ENCODE data around the gene MS4A10.
"Not testable (repeated sequence)": the region's sequence is repeated elsewhere in the genome, so short reads cannot be mapped to it uniquely, and the experiment has no call there.

Gene MS4A10

DNA sequence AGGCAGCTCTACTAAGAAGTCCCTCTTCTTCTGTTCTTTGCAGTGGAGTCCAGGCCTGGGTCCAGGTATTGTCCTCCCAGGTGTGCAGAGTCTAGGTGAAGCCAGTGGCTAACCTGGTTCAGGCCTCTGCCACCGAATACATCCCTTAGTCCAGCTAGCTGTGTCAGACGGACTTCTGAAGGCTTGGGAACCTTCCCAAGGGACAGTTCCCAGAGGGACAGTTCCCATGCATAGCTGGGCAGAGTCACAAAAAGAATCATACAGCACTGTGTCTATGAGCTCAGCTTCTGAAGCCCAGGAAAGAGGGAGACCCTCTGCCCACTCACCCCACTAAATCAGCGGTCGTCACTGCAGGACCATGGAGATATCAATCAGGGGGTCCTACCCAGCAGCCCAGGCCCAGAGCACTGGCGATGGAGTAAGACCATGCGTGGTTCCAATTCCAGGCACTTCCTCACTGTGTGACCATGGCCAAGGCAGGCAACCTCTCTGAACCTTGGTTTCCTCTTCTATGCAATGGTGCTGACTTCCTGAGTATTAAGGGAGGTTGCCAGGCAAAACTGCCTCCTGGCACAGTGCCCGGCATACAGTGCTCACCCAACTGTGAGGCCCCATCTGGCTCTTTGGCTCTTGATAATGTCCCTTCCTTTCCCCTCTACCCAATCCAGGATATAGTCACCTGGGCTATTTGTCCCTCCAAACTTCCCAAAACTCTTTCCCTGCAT lies 3.4 kb downstream of the MS4A10 start:
- no peak for DNase-seq (ENCODE audit: low spot score)

DNA sequence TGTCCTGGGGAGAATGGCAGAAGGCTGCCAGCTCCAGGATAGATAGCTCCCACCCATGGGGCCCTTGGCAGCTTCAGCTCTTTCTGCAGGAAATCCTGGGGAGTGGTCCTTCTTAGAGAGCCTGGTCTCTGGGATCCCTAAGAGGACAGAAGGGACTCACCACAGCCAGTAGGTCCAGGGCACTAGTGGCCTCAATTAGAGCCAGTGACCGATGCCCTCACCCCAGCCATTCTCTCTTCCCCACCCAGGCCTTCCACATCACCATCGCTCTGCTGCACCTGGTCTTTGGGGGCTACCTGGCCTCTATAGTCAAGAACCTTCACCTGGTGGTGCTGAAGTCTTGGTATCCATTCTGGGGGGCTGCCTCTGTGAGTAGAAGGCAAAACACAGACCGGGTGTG lies 5.6 kb downstream of the MS4A10 start:
- no peak for DNase-seq (ENCODE audit: low spot score)

DNA sequence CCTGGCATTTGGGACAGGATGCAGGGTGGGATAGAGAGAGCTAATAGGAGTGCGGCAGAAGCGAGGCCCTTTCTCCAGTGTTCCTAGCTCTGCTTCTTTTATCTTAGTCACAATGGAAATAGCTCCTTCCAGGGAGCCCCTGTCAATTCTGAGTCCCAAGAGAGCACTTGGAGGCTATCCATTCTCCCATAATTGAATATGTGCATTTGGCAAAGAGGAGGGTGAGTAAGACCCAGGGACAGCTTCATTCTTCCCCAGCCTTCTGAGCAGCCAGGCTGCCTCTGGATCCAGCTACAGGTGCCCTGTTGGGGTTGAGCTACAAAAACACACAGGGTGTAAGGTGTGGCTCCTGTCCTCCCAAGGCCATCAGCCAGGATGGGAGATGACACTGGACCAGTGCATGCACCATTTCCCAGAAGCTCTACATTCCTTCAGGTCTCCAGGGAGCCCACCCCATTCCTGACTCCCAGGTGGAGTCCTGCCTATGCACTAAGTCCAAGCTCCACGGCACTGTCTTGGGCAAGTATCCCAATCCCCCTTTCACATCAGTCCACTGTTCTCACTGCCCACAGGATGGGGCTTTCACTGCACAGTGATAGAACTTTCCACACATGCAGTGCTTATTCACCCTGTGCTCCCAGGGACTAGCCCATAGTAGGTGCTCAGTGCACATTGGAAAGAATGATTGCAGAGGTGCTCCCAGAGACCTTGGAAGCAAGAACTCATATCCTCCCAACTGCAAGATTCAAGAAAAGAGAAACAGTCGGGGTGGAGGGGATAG lies 6.2 kb downstream of the MS4A10 start:
- no peak for DNase-seq (ENCODE audit: low spot score)

DNA sequence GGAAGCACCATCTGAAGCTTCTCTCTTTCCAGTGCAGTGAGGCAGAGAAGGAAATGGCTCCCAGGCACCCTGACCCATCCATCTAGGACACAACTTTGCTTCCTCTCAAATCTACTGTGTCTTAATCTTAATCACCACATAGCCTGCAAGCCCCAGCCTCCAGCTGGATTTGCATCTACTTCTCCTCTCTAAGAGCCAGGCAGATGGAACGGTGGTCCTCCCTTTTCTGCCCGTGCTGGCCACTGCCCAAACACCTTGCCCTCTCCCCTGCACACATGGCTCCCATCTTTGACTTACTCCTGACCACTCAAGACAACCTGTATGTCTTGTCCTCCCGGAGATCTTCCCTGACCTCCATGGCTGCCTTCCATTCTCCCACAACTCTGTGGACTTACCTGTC lies 7.4 kb downstream of the MS4A10 start:
- DNase-seq (ENCODE audit: low spot score), result no peak

DNA sequence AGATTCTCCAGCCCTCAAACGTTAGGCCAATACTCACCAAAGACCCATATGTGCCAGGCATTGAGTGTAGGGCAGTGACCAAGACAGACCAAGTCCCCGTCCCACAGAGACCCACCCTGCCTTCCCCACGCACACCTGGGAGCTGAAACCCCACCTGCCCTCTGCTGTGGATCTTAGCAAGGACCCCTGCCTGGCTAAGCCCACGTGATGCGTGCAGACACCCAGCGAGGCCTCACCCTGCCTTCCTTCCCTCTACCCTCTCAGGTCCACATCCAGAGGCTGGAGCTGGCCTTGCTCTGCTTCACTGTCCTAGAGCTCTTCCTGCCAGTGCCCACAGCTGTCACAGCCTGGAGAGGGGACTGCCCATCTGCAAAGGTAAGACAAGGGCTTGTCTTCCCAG lies 10.2 kb downstream of the MS4A10 start:
- no peak for DNase-seq (ENCODE audit: low spot score)

DNA sequence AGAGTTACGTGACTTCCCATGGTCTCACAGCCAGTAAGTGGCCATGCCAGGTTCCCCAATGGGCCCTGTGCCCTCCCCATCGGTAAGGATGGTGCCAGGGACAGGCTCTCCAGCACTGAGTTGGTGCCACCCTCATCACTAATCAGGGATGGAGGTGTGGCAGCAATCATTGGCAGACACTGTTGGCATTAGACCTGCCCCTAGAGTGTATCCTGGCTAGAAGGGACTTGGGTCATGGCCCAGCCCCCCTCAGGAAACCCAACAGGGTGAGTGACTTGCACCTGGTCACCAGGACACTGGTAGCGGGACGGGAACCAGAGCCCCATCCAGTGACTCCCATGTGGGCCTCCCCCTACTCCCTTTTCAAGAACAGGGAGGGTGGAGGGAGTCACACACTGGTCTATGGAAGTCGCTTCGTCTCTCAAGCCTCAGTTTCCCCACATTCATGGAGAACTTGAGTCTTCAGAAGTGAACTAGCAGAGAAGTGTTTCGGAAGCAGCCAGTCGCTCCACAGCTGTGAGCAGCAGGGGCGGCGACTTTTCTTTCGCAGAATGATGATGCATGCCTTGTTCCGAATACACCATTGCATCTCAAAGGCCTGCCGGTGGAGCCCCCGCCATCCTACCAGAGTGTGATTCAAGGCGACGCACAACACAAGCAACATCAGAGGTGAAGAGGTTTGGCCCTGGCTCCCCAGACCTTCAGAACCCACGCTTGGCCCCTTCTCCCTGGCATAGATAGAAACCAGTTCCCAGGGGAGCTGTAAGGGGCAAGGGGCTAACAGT lies 12.9 kb downstream of the MS4A10 start:
- DNase-seq (ENCODE audit: low spot score), result no peak

DNA sequence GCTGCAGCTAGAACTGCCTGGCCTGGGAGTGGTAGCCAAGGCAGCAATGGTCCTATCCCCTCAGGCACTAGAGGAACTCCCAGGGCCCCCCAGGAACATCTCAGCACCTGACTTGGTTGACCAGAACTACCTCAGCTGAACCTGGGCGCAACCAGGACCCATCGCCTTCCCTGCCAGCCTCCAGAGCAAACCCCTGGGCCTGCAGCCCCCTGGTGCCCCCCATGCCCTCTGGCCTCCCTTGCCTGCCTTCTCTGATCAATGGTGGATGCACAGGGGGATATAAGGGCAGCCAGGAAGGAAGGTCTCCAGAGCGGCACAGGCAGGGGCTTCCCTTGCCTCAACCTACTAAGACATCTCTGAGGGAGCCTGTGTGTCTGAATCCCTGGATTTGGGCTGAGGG lies 13.5 kb downstream of the MS4A10 start:
- DNase-seq (ENCODE audit: low spot score), result no peak

DNA sequence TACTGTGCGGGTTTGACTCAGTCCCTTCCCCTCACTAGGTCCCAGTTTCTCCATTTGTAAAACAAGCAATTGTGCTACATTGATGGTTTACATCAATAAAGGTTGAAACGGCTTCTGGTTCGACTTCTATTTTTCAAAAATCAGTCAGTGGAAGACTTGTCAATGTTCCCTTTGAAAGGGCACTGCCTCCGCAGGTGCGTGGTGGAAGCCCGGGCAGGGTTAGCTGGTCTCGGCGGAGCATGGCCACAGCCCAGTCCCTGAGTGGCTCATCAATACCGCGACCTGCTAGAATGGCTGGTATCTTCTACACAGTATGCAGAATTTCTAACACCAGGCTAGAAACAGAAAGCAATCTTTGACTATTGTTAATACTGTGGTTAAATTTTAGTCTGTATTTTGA lies 16.1 kb downstream of the MS4A10 start:
- no peak for DNase-seq (ENCODE audit: low spot score)

DNA sequence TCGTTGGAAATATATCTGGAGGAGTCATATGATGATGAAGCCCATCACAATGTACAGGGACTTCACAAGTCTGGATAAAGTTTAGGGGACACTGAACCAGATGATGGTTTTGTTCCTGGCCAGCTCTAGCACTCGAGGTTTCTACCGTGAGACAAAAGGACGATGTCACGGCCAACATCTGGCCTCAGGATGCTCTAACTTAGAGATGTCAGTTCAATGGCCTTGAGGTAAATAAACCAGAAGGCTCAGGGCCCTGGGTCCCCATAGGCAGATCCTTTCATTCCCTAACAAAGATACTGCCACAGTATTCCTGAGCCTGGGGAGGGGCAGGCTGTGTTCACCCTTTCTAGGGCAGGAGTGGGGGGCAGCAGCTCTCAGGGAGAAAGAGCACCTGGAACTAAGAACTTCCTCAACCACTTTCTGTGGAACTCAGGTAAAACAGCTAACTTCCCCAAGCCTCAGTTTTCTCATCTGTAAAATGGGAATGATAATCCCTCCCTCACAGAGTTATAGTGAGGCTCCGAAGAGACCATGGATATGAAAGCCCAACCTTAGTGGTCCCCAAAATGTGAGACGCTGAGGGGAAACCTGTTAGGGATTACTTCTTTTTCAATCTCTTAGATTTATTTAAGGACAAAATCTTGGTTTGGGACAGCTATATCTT lies 18.3 kb downstream of the MS4A10 start:
- no peak for DNase-seq (ENCODE audit: low spot score)

DNA sequence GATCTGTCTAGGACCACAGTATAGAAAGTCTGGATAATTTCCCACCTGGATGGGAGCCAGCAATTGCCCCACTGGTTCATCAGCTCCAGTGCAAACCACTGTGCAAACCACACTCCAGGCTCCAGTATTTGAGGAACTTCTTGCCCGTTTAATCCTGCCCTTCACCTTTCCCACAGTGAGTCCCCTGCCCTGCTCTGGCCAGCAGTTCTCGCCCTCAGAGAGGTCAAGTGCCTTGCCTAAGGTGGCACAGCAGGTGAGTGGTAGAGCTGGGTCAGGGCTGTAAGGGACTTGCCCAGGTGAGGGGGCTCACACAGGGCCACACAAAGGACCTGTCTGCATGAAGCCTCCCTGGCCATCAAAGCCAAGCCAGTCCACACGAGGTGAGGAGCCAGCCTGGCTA lies 24.1 kb downstream of the MS4A10 start:
- DNase-seq (ENCODE audit: low spot score), result no peak

DNA sequence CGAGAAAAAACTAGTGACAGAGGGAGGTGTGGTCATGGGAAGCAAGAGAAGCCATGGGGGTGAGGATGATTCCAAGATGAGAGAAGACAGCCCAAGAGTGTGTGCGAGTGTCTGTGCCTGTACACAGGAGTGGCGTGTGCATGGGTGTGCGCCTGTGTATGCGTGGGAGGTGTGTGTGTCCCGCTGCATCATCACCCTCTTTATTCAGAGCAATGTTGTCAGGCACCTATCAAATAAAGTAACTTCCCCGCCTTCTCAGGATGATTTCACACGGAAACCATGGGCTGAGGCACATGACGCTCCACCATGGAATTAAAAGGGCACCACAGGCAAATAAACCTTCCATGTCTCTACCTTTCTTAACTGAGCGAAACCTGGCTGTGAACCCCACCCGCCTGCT lies 24.6 kb downstream of the MS4A10 start:
- DNase-seq (ENCODE audit: low spot score), result no peak

DNA sequence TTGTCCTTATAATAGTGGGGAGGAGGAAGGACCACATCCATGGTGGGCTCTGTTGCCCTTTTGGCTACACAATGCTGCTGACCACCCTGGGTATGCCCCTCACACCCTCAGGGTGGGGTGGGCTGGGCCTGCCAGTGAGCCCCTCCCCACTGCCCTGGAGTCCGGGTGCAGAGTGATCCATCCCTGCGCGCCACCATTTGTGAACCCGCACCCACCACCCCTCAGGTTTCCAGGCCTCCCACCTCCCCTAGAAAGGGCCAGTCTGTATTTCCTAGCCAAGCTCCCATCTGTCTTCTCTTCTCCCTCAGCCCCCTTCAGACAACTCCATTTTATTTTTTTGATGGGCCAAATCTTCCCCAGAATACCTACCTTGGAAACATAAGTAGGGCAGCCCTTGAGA lies 25.0 kb downstream of the MS4A10 start:
- no peak for DNase-seq (ENCODE audit: low spot score)

DNA sequence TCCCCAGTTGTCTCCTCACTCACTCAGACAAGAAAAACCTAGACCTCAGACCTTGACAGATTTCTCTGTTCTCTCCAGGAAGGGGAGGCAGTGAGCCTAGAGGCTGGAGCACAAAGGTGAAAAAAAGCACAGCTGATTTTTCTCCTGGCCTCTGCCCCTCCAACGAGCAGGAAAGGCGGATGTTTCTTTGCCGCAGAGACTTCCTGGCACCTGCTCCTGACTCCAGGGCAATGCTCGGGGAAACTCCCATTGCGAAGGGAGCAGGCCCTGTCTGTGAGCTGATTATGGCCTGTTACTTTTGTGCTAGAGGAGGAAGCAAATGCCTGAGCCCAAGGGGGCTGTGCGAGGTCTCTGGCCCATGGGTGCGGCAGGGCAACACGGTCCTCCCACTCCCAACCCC lies 25.4 kb downstream of the MS4A10 start:
- no peak for DNase-seq (ENCODE audit: low spot score)

DNA sequence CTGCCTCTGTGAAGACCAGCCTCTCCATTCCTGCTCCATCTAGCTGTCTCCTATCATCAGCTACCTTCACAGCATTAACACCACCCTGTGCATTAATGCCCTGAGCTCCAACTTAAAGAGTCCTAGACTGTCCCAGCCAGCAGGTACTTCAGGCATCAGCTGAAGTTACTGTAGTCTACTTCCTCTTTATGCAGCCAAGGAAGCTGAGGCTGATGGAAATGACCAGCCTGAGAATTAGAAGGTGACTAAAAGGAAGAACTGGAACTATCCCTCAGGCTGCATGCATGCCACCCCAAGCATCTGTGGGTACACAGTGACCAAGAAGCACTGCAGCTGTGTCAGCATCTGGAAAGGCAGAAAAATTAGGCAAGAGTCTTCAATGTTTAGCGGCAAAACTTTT lies 28.2 kb downstream of the MS4A10 start:
- DNase-seq (ENCODE audit: low spot score), result no peak

DNA sequence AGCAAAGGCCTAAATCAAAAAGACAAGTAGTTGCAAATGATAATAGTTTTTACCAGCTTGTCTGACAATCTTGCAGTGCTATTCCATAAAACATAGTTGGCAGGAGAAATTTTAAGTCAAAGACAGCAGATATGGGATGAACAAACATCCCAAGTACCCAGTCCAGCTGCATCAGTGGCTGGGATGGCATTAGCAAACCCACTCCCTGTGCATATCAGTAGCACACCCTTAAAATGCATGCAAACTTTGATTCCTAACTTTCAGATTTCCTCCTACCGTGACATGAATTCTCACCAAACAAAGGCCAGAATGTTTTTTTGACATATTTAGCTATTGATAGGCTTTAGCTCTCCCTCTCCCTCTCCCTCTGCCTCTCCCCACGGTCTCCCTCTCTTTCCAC lies 29.0 kb downstream of the MS4A10 start:
- no peak for DNase-seq (ENCODE audit: low spot score)

DNA sequence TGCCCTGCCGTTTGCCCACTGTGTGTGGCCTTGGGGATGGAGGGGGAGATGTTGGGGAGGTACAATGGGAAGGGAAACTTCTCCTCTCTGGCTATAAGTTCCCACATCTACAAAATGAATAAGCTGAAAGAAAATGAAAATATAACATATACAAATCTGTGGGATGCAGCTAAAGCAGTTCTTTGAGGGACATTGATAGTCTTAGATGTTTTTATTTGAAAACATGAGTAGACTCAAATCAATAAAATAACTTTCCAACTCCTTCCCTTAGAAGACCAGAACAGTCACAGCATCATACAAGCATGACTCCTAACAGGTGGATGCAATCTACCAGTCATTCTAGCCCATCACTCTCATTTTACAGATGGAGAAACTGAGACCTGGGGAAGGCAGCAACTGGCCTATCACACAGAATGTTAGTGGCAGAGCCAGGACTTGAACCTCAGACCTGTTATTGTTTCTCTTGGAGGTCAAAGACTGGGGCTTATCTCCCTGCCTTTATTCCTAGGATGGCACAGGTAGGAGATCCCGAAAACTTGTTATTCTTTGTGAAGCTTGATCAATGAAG lies 31.5 kb downstream of the MS4A10 start:
- DNase-seq (ENCODE audit: low spot score), result no peak

DNA sequence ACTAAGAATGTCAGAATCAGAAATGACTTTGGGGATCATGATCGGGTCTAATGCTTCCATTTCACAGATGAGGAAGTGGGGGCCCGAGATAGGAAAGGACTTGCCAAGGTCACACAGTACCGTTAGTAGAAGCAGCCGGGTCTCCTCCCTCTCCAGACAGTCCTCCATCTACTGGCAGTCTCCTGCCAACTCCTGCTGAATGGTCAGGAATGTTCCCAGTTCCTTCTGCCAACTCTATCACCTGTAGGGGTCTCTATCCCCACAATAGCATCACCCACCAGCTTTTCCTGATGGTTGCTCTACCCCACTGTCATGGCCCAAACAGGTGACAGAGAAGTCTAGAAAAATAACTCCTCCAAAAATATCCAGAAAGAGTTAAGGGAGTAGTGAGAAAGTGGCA lies 32.9 kb downstream of the MS4A10 start:
- DNase-seq (ENCODE audit: low spot score), result no peak

DNA sequence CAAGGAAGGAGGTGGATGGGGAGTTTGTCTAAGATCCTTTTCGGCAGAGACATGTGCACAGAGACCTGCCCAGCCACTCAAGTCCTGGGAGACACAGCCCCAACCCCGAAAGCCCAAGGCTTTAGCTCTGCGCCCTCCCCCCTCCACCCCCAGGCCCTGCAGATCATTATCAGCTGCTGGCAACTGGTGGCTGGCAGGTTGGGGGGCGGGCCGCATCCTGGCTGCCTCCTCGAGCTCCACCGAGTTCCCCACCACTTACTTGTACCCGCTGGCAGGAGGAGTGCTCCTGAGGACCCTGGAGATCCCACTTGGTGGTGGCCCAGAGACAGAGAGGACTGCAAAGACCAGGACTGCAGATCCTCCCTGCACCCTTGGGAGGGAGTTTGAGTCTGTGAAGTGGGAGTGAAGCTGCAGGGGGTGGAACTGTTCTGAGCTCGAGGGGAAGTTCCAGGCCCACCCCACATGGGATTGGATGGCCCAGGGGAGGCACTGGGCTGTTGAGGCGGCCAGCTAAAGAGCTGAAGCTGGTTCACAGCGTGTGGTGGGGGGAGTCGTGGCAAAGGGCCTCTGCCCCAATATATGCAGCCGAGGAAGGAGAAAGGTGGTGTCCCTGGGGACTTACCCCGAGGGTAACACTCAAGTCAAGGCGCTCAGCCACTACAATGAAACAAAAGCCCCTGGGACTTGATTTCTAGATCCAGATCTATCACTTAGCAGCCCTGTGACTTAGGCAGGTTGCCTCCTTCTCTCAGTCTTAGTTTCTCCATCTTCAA lies 36.9 kb downstream of the MS4A10 start:
- no peak for DNase-seq (ENCODE audit: low spot score)

DNA sequence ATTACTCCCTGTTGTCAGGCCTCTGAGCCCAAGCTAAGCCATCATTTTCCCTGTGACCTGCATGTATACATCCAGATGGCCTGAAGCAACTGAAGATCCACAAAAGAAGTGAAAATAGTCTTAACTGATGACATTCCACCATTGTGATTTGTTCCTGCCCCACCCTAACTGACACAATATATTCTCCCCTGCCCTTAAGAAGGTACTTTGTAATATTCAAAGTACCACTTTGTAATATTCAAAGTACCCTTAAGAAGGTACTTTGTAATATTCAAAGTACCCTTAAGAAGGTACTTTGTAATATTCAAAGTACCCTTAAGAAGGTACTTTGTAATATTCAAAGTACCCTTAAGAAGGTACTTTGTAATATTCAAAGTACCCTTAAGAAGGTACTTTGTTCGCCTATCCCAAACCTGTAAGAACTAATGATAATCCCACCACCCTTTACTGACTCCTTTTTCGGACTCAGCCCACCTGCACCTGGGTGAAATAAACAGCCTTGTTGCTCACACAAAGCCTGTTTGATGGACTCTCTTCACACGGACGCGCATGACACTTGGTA lies 38.7 kb downstream of the MS4A10 start:
- DNase-seq (ENCODE audit: low spot score), result not testable (repeated sequence)

DNA sequence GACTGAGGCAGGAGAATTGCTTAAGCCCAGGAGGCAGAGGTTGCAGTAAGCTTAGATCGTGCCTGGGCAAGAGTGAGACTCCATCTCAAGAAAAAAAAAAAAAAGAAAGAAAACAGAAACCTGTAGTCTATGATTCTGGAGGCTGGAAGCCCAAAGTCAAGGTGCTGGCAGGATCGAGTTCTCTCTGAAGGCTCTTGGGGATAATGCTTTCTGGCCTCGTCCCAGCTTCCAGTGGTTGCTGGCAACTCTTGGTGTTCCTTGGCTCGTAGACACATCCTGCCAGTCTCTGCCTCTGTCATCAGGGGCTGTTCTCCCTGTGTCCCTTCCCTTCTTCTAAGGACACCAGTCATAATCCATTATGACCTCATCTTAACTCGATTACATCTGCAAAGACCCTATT lies 40.0 kb downstream of the MS4A10 start:
- no peak for DNase-seq (ENCODE audit: low spot score)

DNA sequence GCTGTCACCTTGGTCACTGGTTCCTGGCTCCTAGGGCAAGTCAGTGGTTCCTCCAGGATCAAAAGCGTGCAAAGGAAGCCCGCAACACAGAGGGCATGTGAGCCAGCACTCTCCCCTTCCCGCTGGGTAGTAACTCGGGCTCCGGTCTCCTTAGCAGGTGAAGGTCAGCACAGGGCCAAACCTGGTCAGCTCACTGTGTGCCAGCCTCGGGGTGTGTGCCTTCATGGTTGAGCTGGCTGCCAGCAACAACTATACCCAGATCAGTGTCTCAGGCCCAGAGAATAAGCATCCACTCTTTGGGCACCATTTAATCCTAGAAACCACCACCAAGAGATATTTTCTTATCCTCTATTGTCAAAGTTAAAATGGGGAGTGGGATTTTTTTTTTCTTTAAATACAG lies 40.7 kb downstream of the MS4A10 start:
- no peak for DNase-seq (ENCODE audit: low spot score)

Data from D341Med (cell line).